Keratinocyte (primary cell): ENCODE data around the gene PIP4K2C. TPM values are rescaled to one million over a fixed set of nuclear protein-coding genes. Genes with fewer than 3 reads are reported as not detected.

Experiments
- DNase-seq: peaks from one replicate; pipeline ENCODE4 v3.0.0-alpha.2; 2011; ENCODE audit warnings: low read depth, missing footprints, low spot score
- FAIRE-seq: peaks from 2 replicates; lab custom pipeline; 2011; peaks lifted over from hg19 to GRCh38; lab: Jason Lieb, UNC
- H2AFZ ChIP-seq: 2 replicates; pipeline ENCODE4 v1.6.0; 2012; ENCODE audit warnings: low read length, control low read depth, inconsistent platforms; ENCODE audit not compliant: control insufficient read depth
- H3K27ac ChIP-seq: 2 replicates; pipeline ENCODE4 v1.5.1; 2011; ENCODE audit warnings: low read length; ENCODE audit not compliant: control insufficient read depth, insufficient read depth
- H3K27me3 ChIP-seq: 3 replicates; pipeline ENCODE4 v1.6.0; 2011; ENCODE audit warnings: low read length; ENCODE audit not compliant: control insufficient read depth, insufficient read depth; ENCODE audit errors: extremely low read depth
- H3K36me3 ChIP-seq, 2 experiments: 2 replicates in 1 of 2; 3 replicates in 1 of 2; pipeline ENCODE4 v1.5.1; 2011; ENCODE audit warnings: low read length in 2 of 2, mild to moderate bottlenecking in 1 of 2; ENCODE audit not compliant: control insufficient read depth in 2 of 2, insufficient read depth in 2 of 2; ENCODE audit errors: extremely low read depth in 1 of 2
- H3K4me1 ChIP-seq: 3 replicates; pipeline ENCODE4 v1.5.1; 2011; ENCODE audit warnings: low read length; ENCODE audit not compliant: control insufficient read depth, insufficient read depth; ENCODE audit errors: extremely low read depth
- H3K4me2 ChIP-seq: 3 replicates; pipeline ENCODE4 v1.6.0; 2011; ENCODE audit warnings: low read depth, low read length; ENCODE audit not compliant: control insufficient read depth, insufficient read depth; ENCODE audit errors: extremely low read depth
- H3K4me3 ChIP-seq, 3 experiments: fragments of 200-600 bp in 1 of 3; sonication (generic) in 1 of 3; 2 replicates in 2 of 3; 3 replicates in 1 of 3; pipeline ENCODE4 v1.5.1; 2011 to 2016; ENCODE audit warnings: low read length in 3 of 3, mild to moderate bottlenecking in 3 of 3, control low read depth in 2 of 3, inconsistent platforms in 1 of 3, low read depth in 1 of 3, mixed read lengths in 1 of 3, mixed run types in 1 of 3, moderate library complexity in 1 of 3; ENCODE audit not compliant: control insufficient read depth in 2 of 3, insufficient read depth in 2 of 3; ENCODE audit errors: extremely low read depth in 1 of 3
- H3K79me2 ChIP-seq: 2 replicates; pipeline ENCODE4 v1.6.0; 2012; ENCODE audit warnings: low read length; ENCODE audit not compliant: control insufficient read depth, insufficient read depth
- H3K9ac ChIP-seq: 3 replicates; pipeline ENCODE4 v1.6.0; 2011; ENCODE audit warnings: low read length; ENCODE audit not compliant: control insufficient read depth, insufficient read depth; ENCODE audit errors: extremely low read depth
- H3K9me1 ChIP-seq: 3 replicates; pipeline ENCODE4 v1.6.0; 2011; ENCODE audit warnings: low read length; ENCODE audit not compliant: control insufficient read depth, insufficient read depth; ENCODE audit errors: extremely low read depth
- H3K9me3 ChIP-seq: 2 replicates; pipeline ENCODE4 v1.5.1; 2012; ENCODE audit warnings: low read depth, low read length; ENCODE audit not compliant: control insufficient read depth
- H4K20me1 ChIP-seq: 3 replicates; pipeline ENCODE4 v1.6.0; 2011; ENCODE audit warnings: low read length; ENCODE audit not compliant: control insufficient read depth, insufficient read depth; ENCODE audit errors: extremely low read depth
- CTCF ChIP-seq, 3 experiments: IDR thresholded peaks in 1 of 3; conservative IDR thresholded peaks in 1 of 3; optimal IDR thresholded peaks in 1 of 3; 2 replicates in 2 of 3; 3 replicates in 1 of 3; pipeline versions ENCODE3 to v1.5.1; 2011; ENCODE audit warnings: low read length in 3 of 3, mild to moderate bottlenecking in 3 of 3, moderate library complexity in 2 of 3, control low read depth in 1 of 3, inconsistent platforms in 1 of 3; ENCODE audit not compliant: insufficient read depth in 2 of 3; ENCODE audit errors: extremely low read depth in 1 of 3
- EZH2 ChIP-seq: IDR thresholded peaks from one replicate; pipeline ENCODE4 v1.6.1; 2012; ENCODE audit warnings: inconsistent platforms, mild to moderate bottlenecking, low read length, moderate library complexity
- dilution Hi-C: fragments of 300-500 bp; cut with MboI; formaldehyde crosslinking; loops from one replicate; pipeline ENCODE4 v1.7.0; 2020; ENCODE audit warnings: low sequenced_read_pairs; ENCODE audit not compliant: extremely low pct_ligation_motif_present
- polyA plus RNA-seq, 5 experiments: library from polyadenylated mRNA; depleted of rRNA in 3 of 5; stranded (reverse) in 3 of 5; stranded (forward) in 1 of 5; unstranded in 1 of 5; fragments of >200 nt; gene quantifications; 1 replicate in 1 of 5; 2 replicates in 3 of 5; 3 replicates in 1 of 5; pipeline versions ENCODE4 v1.2.1 to v1.2.3, GENCODE V29; 2011 to 2012; ENCODE audit warnings: missing spikeins in 2 of 5, low read depth in 1 of 5, low replicate concordance in 1 of 5

Gene PIP4K2C
- polyA plus RNA-seq, 1 donor (not counting 4 experiments of a cell fraction or from before 2014, with no cell fraction given), result 93.6 TPM

DNA sequence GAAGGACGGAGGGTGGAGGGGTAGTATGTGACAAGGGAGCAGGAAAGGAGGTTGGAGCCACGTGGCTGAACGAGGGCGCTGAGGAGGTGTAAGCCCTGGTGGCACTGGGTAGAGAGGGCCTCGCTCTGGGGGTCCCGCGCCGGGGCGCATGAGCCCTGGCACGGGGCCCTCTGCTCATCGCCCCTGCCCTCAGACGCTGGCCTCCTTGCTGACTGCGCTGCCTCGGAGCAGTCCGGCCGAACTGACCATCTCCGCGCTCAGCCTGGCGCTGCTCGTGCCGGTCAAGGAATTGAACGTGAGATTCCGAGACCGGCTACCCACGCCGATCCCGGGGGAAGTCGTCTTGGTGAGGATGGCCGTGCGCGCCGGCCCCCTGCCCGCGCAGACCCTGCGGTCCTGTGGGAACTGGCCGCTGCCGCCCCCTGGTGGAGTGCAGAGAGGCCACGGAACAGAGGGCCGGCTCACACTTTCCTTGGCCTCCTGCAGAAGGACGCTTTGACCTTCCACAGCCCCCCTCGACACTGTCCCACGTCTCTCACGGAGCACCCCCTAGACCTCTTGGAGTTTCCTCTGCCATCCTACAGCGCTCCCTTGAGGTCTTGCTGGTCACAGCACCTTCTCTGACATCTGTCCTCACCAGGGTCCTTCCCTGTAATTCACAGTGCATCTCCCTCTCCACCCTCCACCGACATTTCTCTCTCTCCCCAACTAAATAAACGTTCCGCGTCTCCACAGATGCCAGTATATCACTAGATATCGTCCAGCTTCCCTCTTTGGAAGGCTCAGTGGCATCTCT, 30.7 kb downstream of the PIP4K2C start:
- Histone ChIP-seq H3K27ac (no peak overlapping the region), H3K4me3 (peak overlapping the region in 2 of 3 experiments; percentile 24 to 39), H3K4me2 (peak overlapping the region; percentile 75), H3K27me3 (peaks cover 90% of the 10 kb centered on the region), H3K79me2 (no peaks in the 10 kb centered on the region), H3K9me3 (no peaks in the 10 kb centered on the region), H4K20me1 (peaks cover 3% of the 10 kb centered on the region), H2AFZ (no peak overlapping the region), H3K9ac (no peak overlapping the region), H3K9me1 (no peaks in the 10 kb centered on the region), H3K36me3 (no peaks in the 10 kb centered on the region), H3K4me1 (peaks cover 17% of the 10 kb centered on the region)
- FAIRE-seq (no peak), DNase-seq (no peak)
- dilution Hi-C loops, result no loop called here
- TF ChIP-seq CTCF (optimal IDR thresholded peaks at IDR 0.05 in 1 of 3, IDR thresholded peaks at IDR 0.05 in 1 of 3, conservative IDR thresholded peaks at IDR 0.05 in 1 of 3; ENCODE audit: extremely low read depth in 1 of 3, insufficient read depth in 2 of 3, low read length in 3 of 3) (peak; percentile 61 to 98 (median 84)), EZH2 (peak; percentile 85)

DNA sequence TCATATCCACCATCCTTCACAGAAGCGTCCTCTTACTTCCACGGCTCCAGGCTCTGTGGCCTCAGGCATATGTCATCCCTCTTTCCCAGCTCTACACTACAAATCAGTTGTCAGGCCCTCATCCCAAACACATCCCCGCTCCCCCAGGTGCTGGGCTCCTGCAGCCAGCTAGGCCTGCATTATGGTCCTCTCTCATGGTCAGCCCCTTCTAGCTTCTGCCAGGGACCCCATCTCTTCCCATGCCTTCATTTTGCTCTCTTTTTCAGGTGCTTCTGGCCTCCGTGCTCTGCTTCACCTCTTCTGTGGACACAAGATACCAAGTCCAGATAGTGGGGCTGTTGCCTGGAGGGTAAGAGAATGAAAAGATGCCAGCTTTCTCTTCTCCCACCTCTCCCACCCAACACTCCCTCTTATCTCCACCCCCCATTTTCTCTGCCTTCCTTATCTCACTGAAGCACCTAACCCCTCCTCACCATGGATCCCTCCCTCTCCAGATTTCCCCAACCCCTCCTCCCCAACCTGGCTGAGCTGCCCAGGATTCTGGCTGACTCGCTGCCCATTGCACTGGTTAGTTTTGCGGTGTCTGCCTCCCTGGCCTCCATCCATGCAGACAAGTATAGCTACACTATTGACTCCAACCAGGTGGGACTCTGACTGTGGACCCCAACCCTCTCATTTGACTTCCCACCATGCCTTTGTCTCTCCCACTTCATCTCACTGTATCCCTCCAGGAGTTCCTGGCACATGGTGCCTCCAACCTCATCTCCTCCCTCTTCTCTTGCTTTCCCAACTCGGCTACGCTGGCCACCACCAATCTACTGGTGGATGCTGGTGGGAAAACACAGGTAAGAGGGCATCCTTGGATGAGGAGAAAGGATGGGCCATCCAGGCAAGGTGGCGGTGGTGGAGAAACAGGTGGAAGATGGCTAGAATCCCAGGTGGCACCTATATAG, 31.6 kb downstream of the PIP4K2C start:
- Histone ChIP-seq H3K9ac (no peak overlapping the region), H3K4me2 (no peak overlapping the region), H3K9me1 (no peaks in the 10 kb centered on the region), H3K4me3 (no peak overlapping the region), H3K79me2 (no peaks in the 10 kb centered on the region), H3K27ac (no peak overlapping the region), H2AFZ (no peak overlapping the region), H3K4me1 (peaks cover 17% of the 10 kb centered on the region), H3K27me3 (peaks cover 96% of the 10 kb centered on the region), H4K20me1 (peaks cover 3% of the 10 kb centered on the region), H3K36me3 (no peaks in the 10 kb centered on the region), H3K9me3 (no peaks in the 10 kb centered on the region)
- no peak for FAIRE-seq
- DNase-seq, result no peak
- TF ChIP-seq CTCF (optimal IDR thresholded peaks at IDR 0.05 in 1 of 3, IDR thresholded peaks at IDR 0.05 in 1 of 3, conservative IDR thresholded peaks at IDR 0.05 in 1 of 3; ENCODE audit: extremely low read depth in 1 of 3, insufficient read depth in 2 of 3, low read length in 3 of 3) (no peak), EZH2 (no peak)
- dilution Hi-C loops, result no loop called here
